HG02970 (cell line): Measurements from ENCODE around the gene ARIH2.

Source experiments
- ATAC-seq: cut with Tn5 transposase; IDR thresholded peaks from one replicate; pipeline ENCODE4 v1.9.1; 2021; ENCODE audit warnings: mild to moderate bottlenecking, moderate library complexity, moderate number of reproducible peaks; ENCODE audit not compliant: unreplicated experiment, low FRiP score

The ARIH2 gene

GRCh38 chr3:48966367-48966766 is 47.7 kb downstream of the ARIH2 start:
- ATAC-seq: no peak

- no peak for ATAC-seq
These were observed 48.3 kb downstream of the ARIH2 start for GRCh38 chr3:48966876-48967361.

- no peak for ATAC-seq
These were observed 51.9 kb downstream of the ARIH2 start for GRCh38 chr3:48970586-48970985.

- no peak for ATAC-seq
These were observed 55.6 kb downstream of the ARIH2 start for GRCh38 chr3:48974076-48974864.

- no peak for ATAC-seq
These were observed 60.8 kb downstream of the ARIH2 start for GRCh38 chr3:48979451-48979850.

GRCh38 chr3:48980295-48980694 is 61.7 kb downstream of the ARIH2 start:
- ATAC-seq: no peak

- no peak for ATAC-seq
These were observed 63.4 kb downstream of the ARIH2 start for GRCh38 chr3:48982016-48982415.

- ATAC-seq: no peak
These were observed 64.0 kb downstream of the ARIH2 start for GRCh38 chr3:48982686-48983085.

- no peak for ATAC-seq
These were observed 64.5 kb downstream of the ARIH2 start for GRCh38 chr3:48983096-48983495.

GRCh38 chr3:48984663-48985062 is 66.0 kb downstream of the ARIH2 start:
- ATAC-seq: no peak

GRCh38 chr3:48985831-48986376 is 67.3 kb downstream of the ARIH2 start:
- no peak for ATAC-seq

- no peak for ATAC-seq
These were observed 70.6 kb downstream of the ARIH2 start for GRCh38 chr3:48989126-48989795.

GRCh38 chr3:48989796-48990635 is 71.4 kb downstream of the ARIH2 start, which contains the start of gene P4HTM:
TSS of gene P4HTM (plus strand) at chr3:48990241. CDS start at chr3:48990257, 16 bp downstream.
- no peak for ATAC-seq

- ATAC-seq: no peak
These were observed 72.2 kb downstream of the ARIH2 start for GRCh38 chr3:48990636-48991469.

GRCh38 chr3:48991851-48992545 is 73.4 kb downstream of the ARIH2 start:
- no peak for ATAC-seq

GRCh38 chr3:48993834-48994233 is 75.2 kb downstream of the ARIH2 start:
- ATAC-seq: no peak

- no peak for ATAC-seq
These were observed 78.0 kb downstream of the ARIH2 start for GRCh38 chr3:48996640-48997039.

- ATAC-seq: no peak
These were observed 78.5 kb downstream of the ARIH2 start for GRCh38 chr3:48997102-48997635.
